GM23248 (cell line): ENCODE data around the gene KCNN3.

Experiments
- EZH2 ChIP-seq: fragments of 200-600 bp; sonication (generic); IDR thresholded peaks from 2 replicates; pipeline ENCODE4 v1.6.1; 2018; ENCODE audit warnings: antibody characterized with exemption, mild to moderate bottlenecking; ENCODE audit not compliant: insufficient read depth, poor library complexity, severe bottlenecking
- EZH2phosphoT487 ChIP-seq: fragments of 200-600 bp; sonication (generic); IDR thresholded peaks from 2 replicates; pipeline ENCODE4 v1.6.1; 2018; ENCODE audit warnings: antibody characterized with exemption, moderate library complexity, mild to moderate bottlenecking, low read depth; ENCODE audit not compliant: insufficient read depth

GRCh38 chr1:154773551-154773950 is 96.5 kb downstream of the KCNN3 start:
- TF ChIP-seq EZH2phosphoT487 (no peak), EZH2 (no peak)
